Stimulated activated naive CD8-positive, alpha-beta T cell treated with anti-CD3 and anti-CD28 coated beads, Interleukin-15, Interleukin-2, amounts not matched to agents 100 ng/mL and 50 ng/mL, for 24 hours (primary cell): Measurements from ENCODE around the gene STAU1.
A peak's percentile ranks its signal among the peaks of the same experiment; 100 is the strongest.
"Not testable (repeated sequence)": the region's sequence is repeated elsewhere in the genome, so short reads cannot be mapped to it uniquely, and the experiment has no call there.

Experiments used
- H3K27ac Mint-ChIP-seq: one replicate; pipeline ENCODE4 v1.8.0; 2021; ENCODE audit warnings: mild to moderate bottlenecking, mixed read lengths
- H3K27me3 Mint-ChIP-seq: one replicate; pipeline ENCODE4 v1.8.0; 2021; ENCODE audit warnings: mixed read lengths
- H3K36me3 Mint-ChIP-seq: one replicate; pipeline ENCODE4 v1.8.0; 2021; ENCODE audit warnings: low read depth, mixed read lengths
- H3K4me1 Mint-ChIP-seq: one replicate; pipeline ENCODE4 v1.8.0; 2021; ENCODE audit warnings: low read depth, mixed read lengths
- H3K4me3 Mint-ChIP-seq: one replicate; pipeline ENCODE4 v1.8.0; 2021; ENCODE audit warnings: mild to moderate bottlenecking, mixed read lengths
- H3K9me3 Mint-ChIP-seq: one replicate; pipeline ENCODE4 v1.8.0; 2021; ENCODE audit warnings: mixed read lengths

Gene STAU1

GRCh38 chr20:49218739-49219090 is 30.6 kb upstream of the STAU1 start:
- Mint-ChIP-seq H3K36me3 (peaks cover 39% of the 10 kb centered on the region), H3K4me1 (peaks cover 35% of the 10 kb centered on the region), H3K4me3 (peak overlapping the region; percentile 99), H3K27ac (peak overlapping the region; percentile 98)
- not testable (repeated sequence) for H3K27me3 Mint-ChIP-seq, H3K9me3 Mint-ChIP-seq

DNA sequence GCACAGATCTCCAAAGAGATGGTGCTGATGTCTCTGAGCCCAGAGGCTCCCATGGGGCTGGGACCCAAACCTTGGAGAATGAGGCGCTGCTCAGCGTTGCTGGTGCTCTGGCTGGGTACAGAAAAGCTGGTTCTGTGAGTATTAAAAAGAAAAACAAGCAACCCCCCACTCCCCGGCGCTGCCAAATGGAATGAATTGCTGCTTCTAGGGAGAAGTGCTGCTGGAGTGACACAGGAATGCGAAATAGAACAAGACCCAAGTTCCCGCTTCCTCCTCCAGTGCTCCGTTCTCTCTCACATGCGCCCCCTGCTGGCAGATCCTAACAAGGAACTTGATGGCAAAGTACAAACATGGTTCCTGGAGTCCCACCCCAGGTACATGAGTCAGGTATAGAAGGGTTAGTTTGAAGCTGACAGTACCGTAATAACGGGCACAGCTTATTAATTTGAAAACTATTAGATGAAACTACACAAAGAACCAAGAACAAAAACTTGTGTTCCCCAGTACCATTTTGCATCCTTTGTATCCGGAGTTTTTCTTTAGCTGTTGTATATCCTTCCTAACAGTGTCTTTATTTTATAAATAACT is 29.0 kb upstream of the STAU1 start:
- H3K4me1 Mint-ChIP-seq: peaks cover 35% of the 10 kb centered on the region
- no peaks in the 10 kb centered on the region for H3K9me3 Mint-ChIP-seq
- peaks cover 6% of the 10 kb centered on the region for H3K27me3 Mint-ChIP-seq
- H3K36me3 Mint-ChIP-seq: peaks cover 29% of the 10 kb centered on the region
- no peak overlapping the region for H3K4me3 Mint-ChIP-seq
- H3K27ac Mint-ChIP-seq: no peak overlapping the region

DNA sequence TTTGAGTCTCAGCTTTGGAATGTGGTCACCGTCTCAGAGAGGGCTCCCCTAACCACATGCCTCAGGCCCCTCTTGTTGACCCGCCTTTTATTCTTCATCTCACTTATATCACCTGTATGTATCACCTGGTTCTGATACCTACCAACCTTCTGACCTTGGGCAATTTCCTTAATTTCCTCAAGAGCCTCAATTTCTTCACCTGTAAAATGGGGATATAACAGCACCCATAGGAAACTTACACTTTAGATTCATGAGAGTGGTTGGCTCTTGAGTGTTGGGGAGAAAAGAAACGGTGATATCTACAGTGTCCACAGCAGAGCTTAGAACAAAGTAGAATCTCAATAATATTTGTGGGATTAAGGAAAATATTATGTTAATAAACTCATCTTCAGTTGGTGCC is 27.1 kb upstream of the STAU1 start:
- Mint-ChIP-seq H3K36me3 (peaks cover 13% of the 10 kb centered on the region), H3K4me1 (peaks cover 19% of the 10 kb centered on the region), H3K4me3 (no peak overlapping the region), H3K27ac (no peak overlapping the region), H3K27me3 (peaks cover 6% of the 10 kb centered on the region), H3K9me3 (peaks cover 3% of the 10 kb centered on the region)

- Mint-ChIP-seq H3K27me3 (peaks cover 6% of the 10 kb centered on the region), H3K4me3 (no peak overlapping the region), H3K4me1 (peaks cover 12% of the 10 kb centered on the region), H3K9me3 (peaks cover 6% of the 10 kb centered on the region), H3K36me3 (peaks cover 7% of the 10 kb centered on the region), H3K27ac (no peak overlapping the region)
Observed at GRCh38 chr20:49214571-49214970, 26.4 kb upstream of the STAU1 start.

- Mint-ChIP-seq H3K9me3 (peaks cover 6% of the 10 kb centered on the region), H3K36me3 (no peaks in the 10 kb centered on the region), H3K27me3 (peaks cover 3% of the 10 kb centered on the region), H3K4me3 (no peak overlapping the region), H3K4me1 (no peaks in the 10 kb centered on the region), H3K27ac (no peak overlapping the region)
Observed at GRCh38 chr20:49210757-49211110, 22.6 kb upstream of the STAU1 start.

DNA sequence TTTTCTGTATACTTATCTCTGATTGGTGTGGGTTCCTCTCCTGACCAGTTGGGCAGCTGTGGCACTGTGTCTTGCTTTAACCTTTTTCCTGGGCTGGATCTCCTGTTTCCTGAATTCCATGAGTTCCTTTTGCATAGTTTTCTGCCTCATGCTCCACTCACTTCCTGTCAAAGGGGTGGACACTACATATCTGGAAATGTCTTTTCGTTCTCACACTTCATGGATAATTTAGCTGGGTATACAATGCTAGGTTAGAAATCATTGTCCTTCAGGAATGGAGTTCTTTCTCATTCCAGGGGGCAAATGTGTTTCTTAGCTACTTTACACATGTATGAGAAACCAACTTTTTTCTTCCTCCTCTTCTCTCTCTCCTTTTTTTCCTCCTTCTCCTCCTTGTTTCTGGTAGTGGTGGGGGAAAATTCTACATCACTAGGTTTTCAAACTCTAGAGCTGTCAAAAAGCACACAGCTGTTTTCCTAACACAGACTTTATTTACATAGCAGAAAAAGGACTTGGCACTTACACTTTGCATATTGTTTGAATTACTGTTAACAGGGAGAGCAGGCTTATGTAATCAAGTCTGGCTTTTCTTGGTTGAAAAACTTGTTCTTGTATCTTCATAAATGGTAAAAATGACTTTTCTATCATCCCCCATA is 22.1 kb upstream of the STAU1 start:
- Mint-ChIP-seq H3K27me3 (peaks cover 3% of the 10 kb centered on the region), H3K4me1 (no peaks in the 10 kb centered on the region), H3K36me3 (no peaks in the 10 kb centered on the region), H3K9me3 (peaks cover 6% of the 10 kb centered on the region), H3K4me3 (no peak overlapping the region), H3K27ac (no peak overlapping the region)

DNA sequence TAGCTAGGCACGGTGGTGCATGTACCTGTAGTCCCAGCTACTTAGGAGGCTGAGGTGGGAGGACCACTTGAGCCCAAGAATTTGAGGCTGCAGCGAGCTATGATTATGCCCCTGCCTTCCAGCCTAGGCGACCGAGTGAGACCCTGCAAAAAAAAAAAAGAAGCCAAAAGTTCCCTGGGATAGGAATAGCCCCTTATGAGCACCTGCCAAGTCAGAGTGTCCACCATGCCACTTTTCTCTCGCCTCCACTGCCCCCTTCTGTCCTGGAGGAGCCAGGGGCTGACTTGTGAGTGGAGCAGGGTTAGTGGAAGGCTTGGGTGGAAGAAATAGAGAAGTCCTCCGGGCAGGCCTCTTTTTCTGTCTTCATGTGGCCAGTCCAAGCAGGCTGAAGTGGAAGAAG is 18.9 kb upstream of the STAU1 start:
- Mint-ChIP-seq H3K27ac (no peak overlapping the region), H3K27me3 (no peaks in the 10 kb centered on the region), H3K4me3 (no peak overlapping the region), H3K9me3 (peaks cover 6% of the 10 kb centered on the region), H3K36me3 (no peaks in the 10 kb centered on the region), H3K4me1 (no peaks in the 10 kb centered on the region)

- Mint-ChIP-seq H3K36me3 (no peaks in the 10 kb centered on the region), H3K4me3 (no peak overlapping the region), H3K27me3 (no peaks in the 10 kb centered on the region), H3K4me1 (no peaks in the 10 kb centered on the region), H3K9me3 (no peaks in the 10 kb centered on the region), H3K27ac (no peak overlapping the region)
Observed at GRCh38 chr20:49203746-49204145, 15.6 kb upstream of the STAU1 start.

GRCh38 chr20:49203011-49203410 is 14.9 kb upstream of the STAU1 start:
- Mint-ChIP-seq H3K4me1 (no peaks in the 10 kb centered on the region), H3K27me3 (no peaks in the 10 kb centered on the region), H3K36me3 (no peaks in the 10 kb centered on the region), H3K9me3 (no peaks in the 10 kb centered on the region), H3K27ac (no peak overlapping the region), H3K4me3 (no peak overlapping the region)

DNA sequence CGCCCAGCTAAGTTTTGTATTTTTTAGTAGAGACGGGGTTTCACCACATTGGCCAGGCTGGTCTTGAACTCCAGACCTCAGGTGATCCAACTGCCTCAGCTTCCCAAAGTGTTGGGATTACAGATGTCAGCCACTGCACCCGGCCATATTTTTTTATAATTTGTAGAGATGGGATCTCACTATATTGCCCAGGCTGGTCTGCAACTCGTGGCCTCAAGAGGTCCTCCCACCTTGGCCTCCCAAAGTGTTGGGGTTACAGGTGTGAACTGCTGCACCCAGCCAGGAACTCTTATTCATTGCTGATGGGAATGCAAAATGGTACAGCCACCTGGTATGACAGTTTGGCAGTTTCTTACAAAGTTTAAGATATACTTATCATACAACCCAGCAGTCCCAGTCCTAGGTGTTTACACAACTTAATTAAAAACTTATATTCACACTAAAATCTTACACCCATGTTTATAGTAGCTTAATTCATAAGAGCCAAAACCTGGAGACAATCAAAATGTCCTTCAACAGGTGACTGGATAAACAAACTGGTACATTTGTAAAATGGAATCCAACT is 11.7 kb upstream of the STAU1 start:
- no peak overlapping the region for H3K27ac Mint-ChIP-seq
- H3K36me3 Mint-ChIP-seq: no peaks in the 10 kb centered on the region
- H3K9me3 Mint-ChIP-seq: no peaks in the 10 kb centered on the region
- no peak overlapping the region for H3K4me3 Mint-ChIP-seq
- H3K27me3 Mint-ChIP-seq: no peaks in the 10 kb centered on the region
- H3K4me1 Mint-ChIP-seq: no peaks in the 10 kb centered on the region

- not testable (repeated sequence) for H3K4me1 Mint-ChIP-seq, H3K4me3 Mint-ChIP-seq, H3K36me3 Mint-ChIP-seq, H3K9me3 Mint-ChIP-seq, H3K27me3 Mint-ChIP-seq, H3K27ac Mint-ChIP-seq
Observed at GRCh38 chr20:49192944-49193518, 4.9 kb upstream of the STAU1 start.

DNA sequence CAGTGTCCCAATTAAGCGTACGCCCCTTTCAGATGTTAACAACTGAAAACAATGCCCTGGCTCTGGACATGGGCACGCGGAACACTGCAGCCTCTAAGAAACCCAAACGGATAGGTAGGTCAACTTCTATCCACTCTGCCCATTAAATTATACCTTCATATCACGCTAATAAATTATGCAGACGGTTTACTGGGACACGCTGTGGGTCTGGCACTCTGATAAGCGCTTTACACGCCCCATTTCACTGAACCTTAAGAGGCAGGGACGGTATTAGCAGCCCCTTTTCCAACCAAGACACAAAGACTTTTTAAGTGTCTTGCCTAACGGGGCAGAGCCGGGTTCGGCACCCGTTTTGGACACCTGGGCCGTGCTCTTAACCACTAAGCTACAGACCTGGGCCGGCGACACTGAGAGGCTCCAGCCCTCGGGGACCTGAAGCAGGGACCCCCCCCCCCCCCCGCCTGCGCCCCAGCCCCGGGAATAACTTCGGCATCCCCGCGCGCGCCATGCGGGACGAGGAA is 744 bp downstream of the STAU1 start:
- Mint-ChIP-seq H3K36me3 (peaks cover 29% of the 10 kb centered on the region), H3K9me3 (no peaks in the 10 kb centered on the region), H3K4me1 (peaks cover 42% of the 10 kb centered on the region), H3K27me3 (peaks cover 6% of the 10 kb centered on the region), H3K4me3 (peak overlapping the region; percentile 92), H3K27ac (peak overlapping the region; percentile 91)

DNA sequence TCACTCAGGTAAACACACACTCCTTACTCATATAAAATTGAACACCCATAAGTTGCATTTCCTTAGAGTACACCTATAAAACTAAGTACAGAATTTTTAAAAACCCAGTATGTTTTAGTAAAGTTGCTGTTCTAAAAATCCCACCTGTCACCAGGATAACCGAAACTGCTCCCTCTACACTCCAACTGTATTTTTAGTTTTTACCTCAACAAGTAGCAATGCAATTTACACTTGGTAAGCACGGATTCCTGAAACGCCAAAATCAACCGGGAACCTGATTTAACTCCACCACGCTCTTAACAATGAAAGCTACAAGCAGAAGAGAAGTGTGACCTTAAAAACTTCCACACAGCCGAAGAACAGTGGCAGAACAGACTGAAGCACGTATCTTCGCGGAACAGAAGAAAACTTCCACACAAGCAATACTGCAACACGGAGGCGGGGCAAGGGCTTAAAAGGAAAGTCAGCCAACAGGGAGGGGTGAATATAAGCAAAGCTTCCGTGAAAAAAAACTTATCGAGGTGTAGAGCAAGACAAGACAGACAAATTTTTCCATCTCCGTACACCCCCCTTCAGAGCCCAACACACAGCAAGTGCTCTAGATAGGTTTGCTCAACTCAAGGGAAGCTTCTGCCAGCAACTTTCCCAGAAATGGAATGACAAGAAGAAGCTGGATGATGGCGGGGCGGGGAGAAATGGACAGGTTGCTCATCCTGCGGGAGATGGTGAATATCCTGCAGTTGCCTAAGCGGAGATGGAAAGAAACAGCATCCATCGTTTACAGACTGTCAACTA is 1.4 kb downstream of the STAU1 start:
- Mint-ChIP-seq H3K4me1 (peaks cover 48% of the 10 kb centered on the region), H3K4me3 (peak overlapping the region; percentile 92), H3K9me3 (no peaks in the 10 kb centered on the region), H3K27ac (peak overlapping the region; percentile 91), H3K36me3 (peaks cover 29% of the 10 kb centered on the region), H3K27me3 (peaks cover 6% of the 10 kb centered on the region)

GRCh38 chr20:49185071-49185761 is 2.9 kb downstream of the STAU1 start:
- no peaks in the 10 kb centered on the region for H3K9me3 Mint-ChIP-seq
- H3K4me1 Mint-ChIP-seq: peaks cover 63% of the 10 kb centered on the region
- peak overlapping the region; percentile 92 for H3K4me3 Mint-ChIP-seq
- peaks cover 2% of the 10 kb centered on the region for H3K27me3 Mint-ChIP-seq
- peak overlapping the region; percentile 65 for H3K27ac Mint-ChIP-seq
- H3K36me3 Mint-ChIP-seq: peaks cover 29% of the 10 kb centered on the region
